Measurements from ENCODE around the gene SELENOI.

SELENOI gene

DNA sequence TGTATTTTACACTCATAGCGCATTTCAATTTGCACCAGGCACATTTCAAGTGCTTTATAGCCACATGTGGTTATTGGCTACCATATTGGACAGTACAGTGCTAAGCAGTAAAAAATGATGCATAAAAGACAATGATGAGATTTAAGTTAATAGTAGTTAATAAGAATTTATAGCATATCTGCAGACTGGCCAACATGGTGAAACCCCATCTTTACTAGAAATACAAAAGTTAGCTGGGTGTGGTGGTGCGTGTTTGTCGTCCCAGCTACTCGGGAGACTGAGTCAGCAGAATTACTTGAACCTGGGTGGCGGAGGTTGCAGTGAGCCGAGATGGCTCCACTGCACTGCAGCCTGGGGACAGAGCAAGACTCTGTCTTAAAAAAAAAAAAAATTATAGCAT is 65.5 kb downstream of the SELENOI start:
- DNase-seq (ENCODE audit: low spot score): no peak

GRCh38 chr2:26412091-26412673 is 66.2 kb downstream of the SELENOI start:
- no peak for DNase-seq (ENCODE audit: low spot score)

GRCh38 chr2:26414311-26414710 is 68.4 kb downstream of the SELENOI start:
- no peak for DNase-seq (ENCODE audit: low spot score)

GRCh38 chr2:26421961-26422360 is 76.0 kb downstream of the SELENOI start:
- DNase-seq (ENCODE audit: low spot score): no peak

GRCh38 chr2:26422947-26423629 is 77.1 kb downstream of the SELENOI start:
- no peak for DNase-seq (ENCODE audit: low spot score)

DNA sequence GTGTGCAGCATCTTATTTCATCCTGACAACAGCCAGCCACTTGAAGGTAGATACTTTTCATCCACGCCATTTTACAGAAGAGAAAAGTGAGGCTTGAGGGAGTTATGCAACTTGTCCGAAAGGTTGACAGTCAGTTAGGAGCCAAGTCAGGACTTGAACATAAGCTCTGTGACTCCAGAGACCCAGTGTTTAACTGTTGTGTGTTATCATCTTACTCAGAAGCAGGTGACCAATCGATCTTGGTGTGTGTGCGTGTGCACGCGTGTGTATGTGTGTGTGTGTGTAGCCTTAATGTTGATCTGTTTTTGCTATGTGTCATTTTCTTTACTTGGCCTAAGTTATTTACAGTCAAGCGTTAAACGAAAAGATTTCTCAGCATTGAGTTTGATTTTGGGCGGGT is 77.8 kb downstream of the SELENOI start:
- DNase-seq (ENCODE audit: low spot score): no peak

- DNase-seq (ENCODE audit: low spot score): no peak
These were observed 78.3 kb downstream of the SELENOI start for GRCh38 chr2:26424221-26424620.

- DNase-seq (ENCODE audit: low spot score): no peak
These were observed 82.9 kb downstream of the SELENOI start for GRCh38 chr2:26428846-26429245.

- no peak for DNase-seq (ENCODE audit: low spot score)
These were observed 84.0 kb downstream of the SELENOI start for GRCh38 chr2:26429779-26430578.

GRCh38 chr2:26430826-26431225 is 84.9 kb downstream of the SELENOI start:
- no peak for DNase-seq (ENCODE audit: low spot score)

- DNase-seq (ENCODE audit: low spot score): no peak
These were observed 86.4 kb downstream of the SELENOI start for GRCh38 chr2:26432363-26432762.

- no peak for DNase-seq (ENCODE audit: low spot score)
These were observed 86.9 kb downstream of the SELENOI start for GRCh38 chr2:26432859-26433258.

DNA sequence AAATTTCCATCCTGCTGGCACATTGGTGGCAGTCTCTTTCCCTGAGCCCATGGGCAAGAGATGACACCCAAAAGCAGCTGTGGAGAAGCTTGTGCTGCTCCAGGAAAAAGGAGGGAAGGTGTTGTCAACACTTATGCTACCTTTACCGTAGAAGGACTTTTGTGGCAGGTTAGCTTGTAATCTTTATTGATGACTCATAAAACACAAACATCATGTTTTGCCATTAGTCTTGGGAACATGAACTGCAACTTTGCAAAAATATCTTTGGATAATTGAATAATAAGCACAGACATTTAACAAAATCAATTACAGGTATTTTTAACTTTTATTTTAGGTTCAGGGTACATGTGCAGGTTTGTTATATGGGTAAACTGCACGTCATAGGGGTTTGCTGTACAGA is 89.2 kb downstream of the SELENOI start:
- DNase-seq (ENCODE audit: low spot score): no peak

- DNase-seq (ENCODE audit: low spot score): peak; percentile 76
These were observed 92.6 kb downstream of the SELENOI start for GRCh38 chr2:26438526-26438925.

GRCh38 chr2:26438926-26439325 is 93.0 kb downstream of the SELENOI start:
- DNase-seq (ENCODE audit: low spot score): no peak

DNA sequence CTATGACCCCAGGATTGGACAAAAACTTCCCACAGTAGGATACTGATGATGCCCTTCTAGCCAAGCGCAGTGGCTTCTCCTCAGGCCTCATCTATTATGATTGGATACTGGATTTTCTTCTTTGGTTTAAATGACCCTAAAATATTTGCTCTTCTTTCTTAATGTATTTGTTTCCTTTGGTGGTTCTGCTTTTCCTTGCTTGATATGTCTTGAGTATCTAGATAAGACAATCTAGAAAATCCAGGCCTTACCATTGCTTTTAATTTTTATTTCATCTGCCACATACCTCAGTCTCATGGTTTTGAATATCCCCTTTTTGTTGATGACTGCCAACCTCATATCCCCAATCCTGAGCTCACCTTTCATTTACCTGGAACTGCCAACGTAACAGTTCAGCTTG is 96.4 kb downstream of the SELENOI start:
- no peak for DNase-seq (ENCODE audit: low spot score)

GRCh38 chr2:26442707-26443106 is 96.8 kb downstream of the SELENOI start:
- DNase-seq (ENCODE audit: low spot score): no peak

DNA sequence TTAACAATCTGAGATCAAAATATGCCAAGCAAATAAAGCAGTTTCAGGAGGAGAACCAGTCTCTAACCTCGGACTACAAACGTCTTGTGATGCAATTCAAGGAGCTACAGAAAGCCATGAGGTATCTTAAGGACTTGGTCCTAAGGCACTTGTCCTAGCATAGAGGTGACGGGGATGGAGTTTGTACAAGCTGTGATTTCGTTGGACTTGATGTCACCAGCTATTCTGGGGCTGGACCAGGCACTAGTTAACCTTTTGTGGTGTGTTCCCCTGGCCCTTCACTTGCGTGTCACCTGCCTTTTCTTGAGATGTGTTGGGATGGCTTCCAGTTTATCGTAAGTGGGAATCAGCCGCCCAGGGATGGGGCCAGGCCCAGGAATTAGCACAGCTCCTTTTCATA is 98.3 kb downstream of the SELENOI start:
- DNase-seq (ENCODE audit: low spot score): no peak
